Astrocyte of the spinal cord (primary cell): ENCODE data around the gene EEF1AKMT2.

Experiments used
- DNase-seq: peaks from one replicate; pipeline ENCODE4 v3.0.0; 2011; ENCODE audit warnings: low read depth, low spot score
- H3K4me3 ChIP-seq: 2 replicates; pipeline ENCODE4 v1.5.1; 2011; ENCODE audit warnings: low read depth, mild to moderate bottlenecking, low read length, moderate library complexity
- CTCF ChIP-seq: IDR thresholded peaks from 2 replicates; pipeline ENCODE4 v1.5.1; 2012; ENCODE audit warnings: low read depth, mild to moderate bottlenecking, low read length, inconsistent platforms
- in situ Hi-C: cut with HindIII; loops from 2 replicates; pipeline ENCODE4 v1.10.0; 2017; ENCODE audit warnings: low sequenced_read_pairs

Gene EEF1AKMT2

GRCh38 chr10:124717041-124717757, 74.5 kb downstream of the EEF1AKMT2 start:
- no peak overlapping the region for H3K4me3 ChIP-seq
- no peak for TF ChIP-seq CTCF
- DNase-seq = no peak
- in situ Hi-C loops = no loop called here

DNA sequence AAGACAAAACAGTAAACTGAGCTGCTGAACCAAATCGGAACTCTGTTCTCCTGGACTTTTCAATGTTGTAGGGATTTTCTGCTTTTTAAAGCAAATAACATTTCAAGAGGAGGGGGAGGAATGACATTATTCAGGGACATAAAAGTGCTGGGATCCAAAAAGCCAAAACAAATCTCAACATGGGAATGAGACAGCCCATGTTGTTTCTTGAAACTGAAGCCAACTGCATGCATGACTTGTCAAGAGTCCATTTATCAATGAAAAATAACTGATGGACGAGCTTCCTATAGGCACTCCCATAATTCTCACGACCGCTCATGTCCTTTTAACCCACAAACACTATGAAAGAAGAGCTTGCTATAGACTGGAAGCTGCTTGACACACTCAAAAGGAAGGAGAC, 75.3 kb downstream of the EEF1AKMT2 start:
- no peak for TF ChIP-seq CTCF
- no peak for DNase-seq
- in situ Hi-C loops = no loop called here
- no peak overlapping the region for H3K4me3 ChIP-seq

GRCh38 chr10:124715439-124715838, 76.2 kb downstream of the EEF1AKMT2 start:
- H3K4me3 ChIP-seq = no peak overlapping the region
- in situ Hi-C loops = no loop called here
- no peak for TF ChIP-seq CTCF
- DNase-seq = no peak

DNA sequence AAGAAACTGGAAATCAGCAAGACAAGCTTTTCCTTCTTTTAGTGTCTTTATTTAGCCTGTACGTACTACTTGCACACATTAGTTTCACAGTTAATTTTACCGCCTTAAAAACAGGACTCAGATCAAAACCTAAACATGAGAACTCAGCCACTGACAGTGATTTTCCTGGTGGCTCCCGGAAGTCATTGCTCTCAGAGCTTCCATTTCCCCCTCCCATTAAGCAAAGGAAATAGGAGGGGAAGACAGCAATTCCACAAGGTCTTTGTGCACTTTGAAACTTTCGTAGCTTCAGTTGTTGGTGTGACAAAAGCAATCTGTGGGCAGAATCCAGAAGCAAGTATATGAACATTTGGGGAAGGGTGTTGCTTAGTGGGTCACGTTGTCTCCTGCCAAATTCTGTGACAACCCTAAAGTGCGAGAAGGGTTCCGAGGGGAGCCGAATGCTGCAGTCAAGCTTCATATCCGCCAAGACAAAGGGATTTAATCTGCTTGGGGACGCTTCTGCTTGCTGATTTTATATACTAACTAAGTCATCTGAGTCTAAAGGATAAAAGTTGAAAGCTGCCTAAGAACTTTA, 77.9 kb downstream of the EEF1AKMT2 start:
- TF ChIP-seq CTCF = no peak
- in situ Hi-C loops = no loop called here
- H3K4me3 ChIP-seq = no peak overlapping the region
- no peak for DNase-seq

GRCh38 chr10:124712704-124713407, 78.8 kb downstream of the EEF1AKMT2 start:
- no peak for TF ChIP-seq CTCF
- H3K4me3 ChIP-seq = no peak overlapping the region
- DNase-seq = no peak
- in situ Hi-C loops = no loop called here

DNA sequence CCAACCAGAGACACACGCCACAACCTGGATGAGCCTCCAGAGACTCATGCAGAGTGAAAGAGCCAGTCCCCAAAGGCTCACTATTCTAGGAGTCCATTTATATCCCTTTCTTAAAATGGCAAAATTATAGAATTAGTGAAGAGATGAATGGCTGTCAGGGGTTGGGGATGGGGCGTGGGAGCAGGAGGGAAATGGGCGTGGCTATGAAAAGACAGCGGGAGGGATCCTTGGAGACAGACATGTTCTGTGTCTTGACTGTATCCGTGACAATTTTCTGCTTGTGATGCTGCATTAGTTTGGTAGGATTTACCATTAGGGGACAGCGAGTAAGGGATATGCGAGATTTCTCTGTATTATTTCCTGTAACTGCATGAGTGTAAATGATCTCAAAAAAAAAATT, 80.5 kb downstream of the EEF1AKMT2 start:
- no peak overlapping the region for H3K4me3 ChIP-seq
- no peak for TF ChIP-seq CTCF
- in situ Hi-C loops = no loop called here
- DNase-seq = no peak
